ENCODE measurements around the gene PIBF1. TPM values are rescaled to one million over a fixed set of nuclear protein-coding genes. Genes with fewer than 3 reads are reported as not detected.

Gene PIBF1
- total RNA-seq, 1 experiment from 2014 or later: 12.1 TPM

DNA sequence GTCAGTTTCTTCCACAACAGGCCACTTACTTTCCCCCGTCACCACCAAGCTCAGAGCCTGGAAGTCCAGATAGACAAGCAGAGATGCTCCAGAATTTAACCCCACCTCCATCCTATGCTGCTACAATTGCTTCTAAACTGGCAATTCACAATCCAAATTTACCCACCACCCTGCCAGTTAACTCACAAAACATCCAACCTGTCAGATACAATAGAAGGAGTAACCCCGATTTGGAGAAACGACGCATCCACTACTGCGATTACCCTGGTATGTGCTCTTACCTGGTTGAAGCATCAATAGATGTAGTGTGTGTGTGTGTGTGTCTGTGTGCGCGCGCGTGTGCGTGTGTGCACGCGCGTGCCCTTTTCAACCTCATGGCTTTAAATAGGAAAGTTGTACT lies 280.5 kb downstream of the PIBF1 start:
- in situ Hi-C loops (cut with HindIII; ENCODE audit: low pct_unique_long_range_greater_than_20kb, low sequenced_read_pairs): no loop called here
- no peak for DNase-seq (ENCODE audit: low read depth, low spot score)

DNA sequence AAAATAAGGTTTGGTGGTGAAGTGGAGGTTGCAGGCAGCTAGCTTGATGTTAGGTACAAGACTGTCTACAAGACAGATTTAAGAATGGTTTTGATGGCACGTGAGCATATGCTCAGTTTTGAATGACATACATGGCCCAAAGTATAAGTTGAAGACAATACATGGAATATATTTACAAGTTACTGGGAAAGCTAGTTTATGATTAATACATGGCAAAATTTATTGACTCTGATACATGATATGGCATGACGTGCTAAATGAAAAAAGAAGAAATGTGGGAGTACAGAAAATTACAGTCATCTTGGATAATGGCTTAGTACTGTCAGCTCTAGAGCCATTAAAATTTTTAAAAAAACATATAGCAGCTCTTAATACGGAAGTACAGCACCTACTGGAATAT lies 281.2 kb downstream of the PIBF1 start:
- DNase-seq (ENCODE audit: low read depth, low spot score): no peak
- in situ Hi-C loops (cut with HindIII; ENCODE audit: low pct_unique_long_range_greater_than_20kb, low sequenced_read_pairs): no loop called here

DNA sequence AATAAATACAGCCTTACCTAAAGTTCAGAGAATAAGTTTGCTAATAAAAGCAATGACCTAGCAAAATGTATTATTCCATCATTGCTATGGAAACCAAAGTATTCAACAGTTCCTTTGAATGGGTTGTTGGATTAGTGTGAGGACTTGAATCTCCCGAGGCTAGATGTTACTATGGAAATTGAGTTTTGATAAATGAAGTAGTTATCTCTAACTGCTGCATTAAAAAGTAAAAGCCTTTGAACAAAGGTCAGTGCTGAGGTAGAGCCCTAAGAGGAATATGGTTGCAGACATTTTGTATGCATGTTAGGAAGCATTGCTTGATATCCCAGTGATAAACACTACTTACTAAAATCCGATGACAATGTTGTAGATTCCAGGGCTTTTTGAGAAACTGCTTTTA lies 283.1 kb downstream of the PIBF1 start:
- DNase-seq (ENCODE audit: low read depth, low spot score): no peak
- in situ Hi-C loops (cut with HindIII; ENCODE audit: low pct_unique_long_range_greater_than_20kb, low sequenced_read_pairs): no loop called here

DNA sequence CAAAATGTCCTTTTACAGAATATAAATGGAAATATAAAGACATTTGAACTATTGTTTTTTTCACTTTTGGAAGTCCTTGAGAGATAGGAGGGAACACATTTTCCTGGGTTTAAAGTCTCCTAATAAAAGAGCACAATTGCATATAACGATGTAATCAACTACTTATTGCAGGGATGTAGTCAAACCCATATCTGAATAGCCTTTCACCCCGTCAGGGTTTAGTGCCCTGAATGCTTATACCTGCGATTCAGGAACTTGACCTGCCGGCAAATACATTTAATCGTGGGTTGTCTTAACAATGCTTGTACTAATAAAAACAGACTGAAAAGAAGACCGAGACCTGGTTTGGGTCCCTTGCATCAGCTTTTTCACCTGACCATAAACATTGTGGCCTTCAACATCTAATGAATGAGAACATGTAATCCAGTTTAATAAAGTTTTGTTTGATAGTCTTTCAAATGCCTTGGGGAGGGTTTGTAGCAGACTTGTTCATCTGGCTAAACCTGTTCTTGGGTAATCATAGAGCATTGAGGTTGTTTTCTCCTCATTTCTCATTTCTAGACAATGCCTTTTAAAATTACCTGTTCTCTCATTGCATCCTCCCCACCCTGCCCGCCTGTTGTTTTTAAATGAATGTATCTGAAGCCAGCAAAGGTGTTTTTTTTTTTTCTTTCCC lies 283.9 kb downstream of the PIBF1 start:
- DNase-seq (ENCODE audit: low read depth, low spot score): no peak
- in situ Hi-C loops (cut with HindIII; ENCODE audit: low pct_unique_long_range_greater_than_20kb, low sequenced_read_pairs): no loop called here

Small RNAs within 50 kb of the gene (small RNA-seq; reads per million reads assigned to genes)
- gene RNU6-79P: 0 reads per million in 2 experiments

Other genes starting within 250 kb of the PIBF1 start
- 21.5 and 25.3 TPM in 2 replicates for gene MZT1, start 54.5 kb upstream of the PIBF1 start, total RNA-seq (2014; rRNA removed; shearing (Covaris generic))
- 15.8 and 18.9 TPM in 2 replicates for gene BORA, start 54.2 kb upstream of the PIBF1 start, total RNA-seq (2014; rRNA removed; shearing (Covaris generic))
- 63.4 and 66.5 TPM in 2 replicates for gene DIS3, start 233 bp upstream of the PIBF1 start, total RNA-seq (2014; rRNA removed; shearing (Covaris generic))